Stimulated activated CD4-positive, alpha-beta T cell treated with anti-CD3 and anti-CD28 coated beads, Interleukin-4, amount 100 ng/mL, for 1 hour (primary cell): ENCODE results near the gene KCNA5.

Source experiments
- DNase-seq: peaks from one replicate; pipeline ENCODE4 v3.0.0-alpha.2; 2020

KCNA5 gene

DNA sequence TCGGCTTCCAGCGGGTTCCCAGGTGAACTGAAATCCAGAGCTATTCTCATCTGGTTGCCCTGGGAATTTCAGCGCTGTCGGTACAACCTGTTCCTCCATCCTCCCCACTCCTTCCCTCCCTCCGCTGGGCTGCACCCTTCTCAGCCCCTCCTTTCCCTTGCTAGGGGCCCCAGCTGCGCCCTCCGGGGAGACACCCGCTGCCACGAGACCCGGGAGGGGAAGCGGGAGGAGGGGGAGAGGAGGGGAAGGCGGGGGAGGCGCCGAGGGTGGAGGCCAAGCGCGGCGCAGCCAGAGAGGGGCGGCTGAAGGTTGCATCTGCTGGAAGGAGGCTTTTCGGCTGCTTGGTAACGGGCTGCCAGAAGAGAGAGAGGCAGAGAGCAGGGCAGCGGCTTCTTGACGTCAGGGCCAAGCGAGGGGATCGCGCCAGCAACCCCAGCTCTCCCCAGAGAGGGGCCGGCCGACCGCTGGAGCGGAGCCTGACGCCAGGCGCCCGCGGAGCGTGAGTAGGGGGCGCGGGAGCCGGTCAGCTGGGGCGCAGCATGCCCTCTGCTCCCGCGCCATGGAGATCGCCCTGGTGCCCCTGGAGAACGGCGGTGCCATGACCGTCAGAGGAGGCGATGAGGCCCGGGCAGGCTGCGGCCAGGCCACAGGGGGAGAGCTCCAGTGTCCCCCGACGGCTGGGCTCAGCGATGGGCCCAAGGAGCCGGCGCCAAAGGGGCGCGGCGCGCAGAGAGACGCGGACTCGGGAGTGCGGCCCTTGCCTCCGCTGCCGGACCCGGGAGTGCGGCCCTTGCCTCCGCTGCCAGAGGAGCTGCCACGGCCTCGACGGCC, at the start of gene KCNA5:
Gene KCNA5, plus strand, starts transcription at position 291 of the 831 bp plus-strand sequence. Its CDS starts 269 bp downstream, at position 560.
- no peak for DNase-seq

DNA sequence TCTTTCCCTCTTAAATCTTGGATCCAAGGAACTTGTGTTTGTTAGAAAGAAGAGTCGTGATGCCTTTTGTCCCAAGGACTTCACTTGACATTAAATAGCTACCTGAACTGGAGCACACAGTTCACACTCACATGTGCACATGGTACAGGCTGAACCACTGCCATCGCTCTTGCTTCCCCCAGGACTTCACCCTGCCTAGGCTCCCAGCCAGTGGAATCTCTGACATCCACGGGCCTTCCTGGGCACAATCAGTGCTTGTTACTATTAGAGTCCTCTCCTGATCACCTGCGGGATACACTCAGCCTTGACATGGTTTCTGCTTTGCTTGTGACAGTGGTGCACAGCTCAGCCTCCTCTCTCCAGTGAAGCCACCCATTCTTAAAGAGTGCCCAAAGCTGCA, 49.1 kb upstream of the KCNA5 start:
- DNase-seq = no peak

DNA sequence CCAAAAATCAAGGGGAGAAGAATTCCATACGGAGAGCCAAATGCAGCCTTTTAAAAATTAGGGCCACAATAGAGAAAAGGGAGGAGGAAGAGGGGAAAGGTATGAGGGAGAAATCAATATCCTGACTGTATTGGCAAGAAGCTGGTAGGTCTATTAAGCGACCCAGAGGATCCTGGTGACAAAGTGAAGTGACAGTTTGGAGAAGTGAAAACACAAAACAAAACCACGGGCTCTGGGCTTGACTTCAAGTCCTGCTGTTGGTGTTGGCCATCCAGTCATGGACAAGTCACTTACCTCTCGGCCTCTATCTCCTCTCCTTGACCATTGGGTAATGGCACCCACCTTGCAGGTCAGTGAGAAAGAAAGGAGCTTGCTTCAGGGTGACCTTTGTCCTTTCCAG, 47.0 kb upstream of the KCNA5 start:
- no peak for DNase-seq

DNA sequence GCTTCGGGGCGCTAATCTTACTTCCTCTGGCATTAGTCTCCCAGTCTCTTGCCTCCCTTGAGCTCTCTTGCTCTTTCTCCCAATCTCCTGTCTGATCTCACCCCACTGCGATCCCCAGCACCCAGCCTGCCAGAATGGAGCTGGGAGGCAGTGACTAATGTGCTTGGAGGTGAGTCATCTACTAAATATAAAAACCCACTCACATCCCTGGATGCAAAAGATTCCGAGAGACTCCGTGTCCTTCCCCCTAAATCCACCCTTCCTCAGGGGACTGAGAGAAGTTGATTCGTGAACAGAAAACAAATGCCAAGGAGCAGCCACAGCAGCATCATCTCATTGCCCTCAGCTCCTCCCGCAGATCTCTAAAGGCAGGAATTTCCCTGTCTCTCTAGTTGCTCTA, 45.7 kb upstream of the KCNA5 start:
- DNase-seq = no peak

DNA sequence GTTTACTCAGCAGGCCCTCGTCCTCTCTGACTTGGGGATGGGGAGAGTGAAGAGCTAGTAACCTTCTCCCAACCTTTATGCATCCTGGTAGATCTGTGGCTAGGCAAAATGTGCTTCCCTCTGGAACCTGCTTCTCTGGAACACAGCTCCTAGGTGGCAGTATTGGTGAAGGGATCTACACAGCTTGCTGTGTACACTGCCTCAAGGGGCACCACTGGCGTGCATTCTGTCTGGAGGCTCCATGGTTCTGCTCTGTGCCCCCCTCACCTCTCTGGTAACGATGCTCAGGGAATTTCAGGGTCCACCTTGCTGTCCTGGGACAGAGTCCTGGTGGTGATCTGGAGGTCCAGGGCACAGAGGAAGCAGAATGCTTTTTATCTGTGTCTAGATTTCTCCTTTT, 43.5 kb upstream of the KCNA5 start:
- no peak for DNase-seq

DNA sequence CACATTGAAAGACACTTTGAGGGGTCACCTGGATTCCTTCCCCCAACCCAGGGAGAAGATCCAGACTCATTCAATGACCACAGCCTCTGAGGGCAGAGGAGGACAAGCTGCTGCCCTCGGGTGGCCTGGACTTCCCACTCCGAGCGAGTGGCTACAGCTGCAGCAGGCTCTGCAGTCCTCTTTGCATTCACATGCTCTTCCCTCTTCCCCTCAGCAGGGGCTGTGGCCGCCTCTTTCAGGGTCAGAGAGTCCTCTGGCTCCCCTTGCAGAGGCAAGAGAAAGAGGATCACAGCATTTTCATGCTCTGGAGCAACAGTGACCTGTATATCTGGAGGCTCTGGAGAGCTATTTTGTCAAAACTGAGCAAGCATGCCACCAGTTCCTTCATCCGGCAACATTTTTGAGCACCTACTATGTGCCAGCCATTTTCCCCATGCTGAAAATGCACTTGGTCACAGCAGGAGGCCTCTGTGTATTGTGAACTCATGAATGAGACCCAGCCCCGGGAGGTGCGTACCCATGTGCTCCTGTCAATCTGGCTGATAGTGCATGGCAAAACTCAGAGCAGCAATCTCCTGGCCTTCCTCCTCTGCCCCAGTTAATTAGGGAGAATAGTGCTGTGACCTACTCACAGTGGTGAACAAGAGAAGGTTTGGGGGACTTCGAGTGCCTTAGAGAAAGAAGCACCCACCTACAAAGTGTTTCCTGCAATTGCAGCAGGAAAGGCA, 42.9 kb upstream of the KCNA5 start:
- DNase-seq = no peak

DNA sequence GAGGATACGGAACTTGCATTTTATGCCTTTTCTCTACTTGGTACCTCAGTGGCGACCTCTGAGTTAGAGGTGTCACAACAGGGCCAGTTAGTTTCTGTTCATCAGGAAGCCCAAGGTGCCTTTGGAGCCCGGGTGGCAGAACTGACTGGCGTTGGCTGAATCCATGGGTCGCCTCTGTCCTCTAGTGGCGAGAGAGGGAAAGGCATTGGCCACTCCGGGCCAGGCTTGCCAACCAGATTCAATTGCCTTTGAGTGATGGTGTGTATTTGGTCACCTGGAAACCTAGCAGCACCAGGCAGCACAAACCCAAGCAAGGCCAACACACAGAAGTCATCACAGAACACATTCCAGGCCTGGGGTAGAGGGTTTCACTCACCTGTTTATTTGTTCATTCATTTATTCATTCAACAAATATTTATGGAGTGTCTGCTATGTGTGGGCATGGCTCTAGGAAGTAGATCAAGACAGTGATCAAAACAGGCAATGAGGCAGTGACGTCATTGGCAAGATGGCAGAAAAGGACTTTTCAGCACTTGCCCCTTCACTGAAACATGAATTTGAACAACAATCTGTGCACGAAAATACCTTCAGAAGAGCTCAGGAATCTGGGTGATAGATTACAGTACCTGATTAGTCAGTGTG, 40.5 kb upstream of the KCNA5 start:
- DNase-seq = peak; percentile 16

DNA sequence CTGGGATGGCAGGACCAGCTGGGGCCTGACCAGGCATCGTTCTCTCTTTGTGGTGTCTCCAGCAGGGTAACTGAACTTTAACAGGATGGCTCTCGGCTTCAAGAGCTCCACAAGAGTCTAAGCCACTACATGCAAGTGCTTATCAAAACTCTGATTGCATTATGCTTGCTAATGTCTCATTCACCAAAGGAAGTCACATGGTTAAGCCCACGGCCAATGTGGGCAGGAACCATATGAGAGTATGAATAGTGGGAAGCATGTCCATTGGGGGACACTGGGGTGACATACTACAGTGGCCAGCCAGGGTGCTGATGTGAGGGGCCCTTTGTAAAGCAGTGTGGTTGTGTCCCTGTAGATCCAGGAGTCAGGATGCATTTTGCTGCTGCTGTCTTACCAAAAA, 35.0 kb upstream of the KCNA5 start:
- no peak for DNase-seq

DNA sequence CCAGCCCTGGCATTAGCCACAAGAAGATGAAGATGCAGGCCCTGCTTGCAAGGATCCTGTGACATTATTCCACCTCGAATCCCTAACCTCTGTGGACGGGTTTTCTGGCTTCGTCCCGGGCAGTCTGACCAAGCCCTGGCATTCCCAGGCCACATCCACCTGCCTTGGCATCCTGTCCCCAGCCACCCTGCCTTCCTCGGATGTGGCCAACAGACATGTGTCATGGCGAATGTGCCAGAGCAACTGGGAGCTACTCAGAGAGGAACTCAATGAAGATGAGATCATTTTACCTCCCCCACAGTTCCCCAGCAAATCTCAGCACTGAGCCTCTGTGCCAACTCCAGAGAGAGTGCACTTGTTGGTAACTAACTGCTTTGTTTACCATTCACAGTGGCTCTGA, 33.5 kb upstream of the KCNA5 start:
- no peak for DNase-seq

DNA sequence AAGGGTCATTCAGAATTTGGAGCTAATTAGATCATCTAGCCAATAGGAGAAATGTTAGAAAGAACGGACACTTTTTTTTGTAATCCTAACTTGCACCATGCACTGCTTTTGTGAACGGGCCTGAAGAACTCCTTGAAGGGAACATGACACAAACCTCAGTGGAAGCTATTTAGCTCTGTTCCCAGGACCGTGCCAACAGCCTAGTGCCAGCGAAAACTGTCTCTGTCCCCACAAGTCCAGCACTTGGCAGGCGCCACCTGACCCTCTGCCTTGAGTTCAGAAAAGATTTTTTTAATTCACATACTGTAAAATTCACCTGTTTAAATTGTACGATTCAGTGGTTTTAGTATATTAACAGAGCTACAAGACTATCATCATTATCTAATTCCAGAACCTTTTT, 31.3 kb upstream of the KCNA5 start:
- DNase-seq = no peak

DNA sequence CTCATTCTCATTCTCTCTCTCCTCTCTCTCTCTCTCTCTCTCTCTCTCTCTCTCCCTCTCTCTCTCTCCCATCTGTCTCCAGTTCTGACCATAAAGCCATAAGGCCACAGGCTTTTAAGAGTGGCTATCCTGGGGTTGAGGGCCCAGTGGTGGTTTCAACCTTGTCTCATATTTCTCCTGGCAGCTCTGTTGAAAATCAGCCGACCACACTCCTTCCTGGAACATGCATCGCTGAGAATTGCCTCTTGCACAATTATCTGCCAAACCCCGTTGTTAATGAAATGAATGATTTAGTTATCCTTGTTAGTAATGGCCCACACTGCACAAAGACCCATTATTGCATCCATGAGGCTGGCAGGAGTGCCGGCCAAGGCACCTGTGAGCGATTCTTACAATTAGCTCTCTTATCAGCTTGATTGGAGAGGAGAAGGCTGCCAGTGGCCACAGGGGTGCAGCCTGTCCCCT, 30.4 kb upstream of the KCNA5 start:
- no peak for DNase-seq

DNA sequence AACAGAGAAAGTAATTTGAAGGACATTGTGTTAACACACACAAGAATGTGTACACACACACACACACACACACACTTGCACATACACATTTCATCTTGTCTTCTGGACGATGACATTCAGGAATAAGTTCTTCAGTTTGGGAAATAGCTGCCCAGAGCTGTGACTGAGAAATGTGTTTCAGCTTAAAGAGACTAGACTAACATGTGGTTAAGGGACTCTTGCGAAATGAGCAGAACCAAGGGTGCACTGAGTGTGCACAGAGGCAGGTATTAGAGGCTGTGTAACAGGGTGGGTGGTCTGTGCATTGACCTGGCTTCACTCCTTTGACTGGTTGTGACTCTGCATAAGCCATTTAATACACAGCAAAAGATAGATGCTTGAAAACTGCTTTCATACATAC, 29.4 kb upstream of the KCNA5 start:
- DNase-seq = no peak

DNA sequence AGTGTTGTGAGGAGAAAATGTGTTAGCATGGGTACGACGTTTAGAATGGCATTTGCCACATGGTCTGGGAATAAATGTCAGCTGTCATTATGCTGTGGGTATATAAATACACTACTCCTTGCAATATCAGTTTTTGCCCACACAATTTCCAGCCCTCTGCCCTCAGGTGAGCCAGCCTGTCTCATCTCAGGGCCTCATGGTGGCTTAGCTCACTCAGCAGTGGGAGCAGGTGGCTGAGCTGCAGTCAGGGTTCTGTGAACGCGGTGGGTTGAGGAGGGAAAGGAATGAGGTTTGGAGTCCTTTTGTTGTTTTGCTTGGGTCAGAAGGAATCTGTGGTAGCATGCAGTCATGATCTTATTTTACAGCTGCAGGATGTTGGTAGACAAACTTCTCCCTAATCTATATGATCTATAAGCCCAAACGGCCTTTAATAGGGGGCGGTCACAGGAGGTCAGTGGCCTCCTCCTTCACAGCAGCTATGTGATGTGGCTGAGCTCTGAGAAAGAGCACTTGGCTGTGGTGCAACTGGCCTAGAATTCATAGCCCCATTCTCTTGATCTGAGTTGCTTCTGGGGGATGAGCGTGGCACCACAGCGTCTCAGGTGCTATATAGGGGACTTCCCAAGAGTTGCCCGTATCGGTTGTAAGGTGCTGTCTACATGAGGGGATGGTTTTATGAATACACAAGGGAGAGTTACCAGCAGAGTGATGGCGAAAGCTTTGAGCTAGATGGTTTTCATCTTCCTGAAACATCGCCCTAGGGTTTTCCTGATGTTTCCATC, 27.8 kb upstream of the KCNA5 start:
- DNase-seq = no peak

DNA sequence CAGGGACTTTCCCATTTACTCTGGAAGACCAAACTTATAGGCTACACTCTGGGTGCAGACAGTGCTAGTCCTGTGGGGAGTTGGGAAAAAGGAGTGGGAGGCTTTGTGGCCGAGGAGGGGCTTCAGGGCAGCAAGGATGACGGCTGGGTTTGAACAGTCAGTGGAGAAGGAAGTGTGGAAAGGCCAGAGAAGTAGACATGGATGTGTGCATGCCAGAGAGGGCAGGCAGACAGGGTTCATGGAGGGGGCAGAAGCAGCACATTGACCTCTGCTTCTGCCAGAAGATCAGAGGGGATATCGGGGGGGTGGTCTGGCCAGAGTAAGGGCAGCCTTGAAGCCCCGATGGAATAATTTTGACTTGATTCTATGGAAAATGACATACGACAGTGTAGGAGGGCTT, 27.2 kb upstream of the KCNA5 start:
- no peak for DNase-seq

DNA sequence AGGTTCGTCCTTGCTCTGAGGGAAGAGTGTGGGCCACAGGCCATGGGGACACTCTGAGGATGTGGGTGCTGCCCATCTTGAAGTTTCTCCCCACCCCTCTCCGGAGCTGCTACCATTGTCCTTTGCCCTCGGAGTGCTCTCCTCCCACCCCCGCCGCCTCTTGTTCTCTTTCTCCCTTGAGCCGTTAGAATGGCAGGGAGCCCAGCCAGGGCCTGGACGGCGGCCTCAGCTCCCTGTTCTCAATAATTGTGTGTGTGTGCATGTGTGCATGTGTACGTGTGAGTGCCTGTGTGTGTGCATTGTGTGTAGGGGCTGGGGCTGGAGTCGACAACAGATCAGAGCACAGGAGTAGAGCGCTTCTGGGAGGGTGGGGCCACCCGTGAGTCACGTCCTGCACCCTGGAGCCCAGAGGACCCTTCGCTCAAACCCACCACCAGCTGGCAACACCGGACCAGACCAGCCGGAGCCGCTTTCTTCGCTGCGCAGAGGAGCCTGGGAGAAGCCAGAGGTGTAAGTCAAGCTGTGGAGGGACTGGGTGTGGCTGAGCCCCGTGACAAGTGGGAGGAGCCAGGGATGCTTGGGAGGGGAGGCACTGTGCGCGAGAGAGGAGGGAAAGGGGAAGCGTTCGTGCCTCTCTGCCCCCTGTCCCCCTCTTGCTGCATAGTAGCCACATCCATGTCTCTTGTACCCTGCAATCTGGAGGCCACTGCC, 25.9 kb upstream of the KCNA5 start:
- no peak for DNase-seq

DNA sequence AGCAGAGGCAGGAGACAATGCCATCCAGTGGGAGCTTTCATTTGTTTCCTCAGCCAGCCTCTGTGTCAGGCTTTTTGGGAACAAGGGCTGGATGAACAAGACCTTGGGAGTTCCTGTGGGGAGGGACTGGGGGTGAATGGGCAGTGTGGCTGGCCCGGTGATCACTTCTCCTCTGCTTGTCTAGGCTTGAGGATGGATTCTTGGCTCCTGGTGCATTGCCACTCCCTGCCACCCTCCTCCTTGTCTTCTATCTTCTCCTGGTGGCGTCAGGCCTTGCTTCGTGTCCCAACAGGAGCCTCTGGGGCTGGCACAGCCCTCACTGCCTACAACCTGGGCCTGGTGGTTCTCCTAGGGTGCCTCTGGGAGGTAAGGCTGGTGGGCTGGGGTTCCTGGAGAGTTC, 25.0 kb upstream of the KCNA5 start:
- DNase-seq = no peak

DNA sequence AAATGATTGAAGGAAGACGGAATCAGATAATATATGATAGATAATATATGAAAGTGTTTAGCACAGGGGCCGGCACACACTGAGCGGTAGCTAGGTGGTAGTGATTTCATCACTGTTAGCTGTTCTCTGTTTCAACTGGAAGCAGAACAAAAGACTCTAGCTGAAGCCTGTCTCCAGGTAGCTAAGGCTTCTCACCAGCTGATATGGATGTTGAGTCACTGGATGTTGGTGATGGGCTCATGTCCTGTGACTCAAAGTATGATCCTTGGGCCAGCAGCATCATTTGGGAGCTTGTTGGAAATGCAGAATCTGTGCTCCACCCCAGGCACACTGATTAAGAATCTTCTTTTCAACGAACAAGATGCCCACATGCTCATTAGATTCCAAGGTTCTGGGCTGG, 21.7 kb upstream of the KCNA5 start:
- no peak for DNase-seq

DNA sequence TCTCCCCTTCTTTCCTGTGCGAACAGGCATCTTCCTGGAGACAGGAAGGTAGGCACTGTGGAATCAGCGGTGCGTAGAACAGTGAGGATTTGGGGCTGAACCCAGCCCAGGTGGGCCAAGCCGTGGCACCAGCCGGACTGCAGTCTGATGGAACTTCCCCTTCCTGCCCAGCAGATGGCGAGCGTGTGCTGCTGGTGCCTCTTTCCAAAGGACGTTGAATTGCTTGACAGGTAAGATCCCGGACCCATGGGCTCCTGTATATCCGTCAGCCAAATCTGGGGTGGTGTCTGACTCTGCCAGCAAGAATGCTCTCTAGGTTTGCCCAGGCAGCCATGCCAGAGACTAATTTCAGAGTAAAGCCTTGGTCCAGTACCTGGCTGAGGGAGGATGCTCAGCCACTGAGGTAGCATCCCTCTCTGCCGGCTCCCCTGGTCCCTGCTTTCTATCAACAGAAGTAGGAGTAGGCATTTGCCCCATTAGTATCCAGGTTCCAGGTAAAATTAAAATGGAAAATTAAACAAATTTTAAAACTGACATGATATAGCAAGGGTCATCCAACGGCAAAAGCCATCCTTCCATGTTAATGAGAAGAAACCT, 21.1 kb upstream of the KCNA5 start:
- peak; percentile 41 for DNase-seq

DNA sequence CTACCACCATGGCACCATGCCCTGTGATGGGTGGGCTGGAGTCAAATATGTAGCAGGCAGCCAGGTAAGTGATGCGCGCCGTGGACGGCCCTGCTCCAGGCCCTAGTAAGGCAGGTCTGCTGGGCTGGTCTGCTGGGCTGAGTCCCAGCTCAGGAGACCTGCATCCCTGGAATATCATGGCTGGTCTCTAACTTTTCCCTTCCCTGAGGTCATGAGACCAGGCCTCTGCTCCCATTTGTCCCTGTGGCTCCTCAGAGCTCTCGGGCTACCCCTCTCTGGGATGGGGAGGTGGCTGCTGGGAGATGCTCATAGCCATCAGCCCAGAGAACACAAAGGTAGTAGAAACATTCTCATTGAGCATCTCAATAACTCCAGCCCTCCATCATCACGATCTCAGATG, 19.8 kb upstream of the KCNA5 start:
- no peak for DNase-seq

DNA sequence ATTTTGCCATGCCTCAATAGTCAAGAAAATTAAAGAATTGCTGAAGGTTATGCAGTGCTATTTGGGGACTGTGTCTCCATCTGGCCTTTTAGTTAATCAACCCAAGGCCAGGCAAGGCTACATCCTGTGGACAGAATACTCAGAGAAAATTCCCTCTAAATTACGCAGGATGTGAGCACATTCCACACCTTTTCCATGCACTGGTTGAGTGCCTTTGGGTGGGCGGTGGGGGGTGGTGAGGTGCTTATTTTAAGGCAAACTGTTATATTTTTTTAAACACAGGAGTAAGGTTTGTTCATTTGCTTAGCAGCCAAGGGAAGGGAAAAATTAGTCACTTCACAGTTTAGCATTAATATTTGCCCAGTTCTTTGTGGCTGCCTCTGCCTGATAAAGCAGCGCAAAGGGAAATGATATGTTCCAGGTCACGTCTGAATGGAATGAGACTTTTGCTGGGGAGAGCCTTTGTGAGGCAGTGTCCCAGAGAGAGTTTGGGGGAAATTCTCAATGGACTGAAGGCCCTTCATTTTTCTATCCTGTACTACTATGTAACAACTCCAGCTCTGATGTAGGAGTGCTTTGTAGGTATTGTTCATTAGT, 17.2 kb upstream of the KCNA5 start:
- DNase-seq = no peak

DNA sequence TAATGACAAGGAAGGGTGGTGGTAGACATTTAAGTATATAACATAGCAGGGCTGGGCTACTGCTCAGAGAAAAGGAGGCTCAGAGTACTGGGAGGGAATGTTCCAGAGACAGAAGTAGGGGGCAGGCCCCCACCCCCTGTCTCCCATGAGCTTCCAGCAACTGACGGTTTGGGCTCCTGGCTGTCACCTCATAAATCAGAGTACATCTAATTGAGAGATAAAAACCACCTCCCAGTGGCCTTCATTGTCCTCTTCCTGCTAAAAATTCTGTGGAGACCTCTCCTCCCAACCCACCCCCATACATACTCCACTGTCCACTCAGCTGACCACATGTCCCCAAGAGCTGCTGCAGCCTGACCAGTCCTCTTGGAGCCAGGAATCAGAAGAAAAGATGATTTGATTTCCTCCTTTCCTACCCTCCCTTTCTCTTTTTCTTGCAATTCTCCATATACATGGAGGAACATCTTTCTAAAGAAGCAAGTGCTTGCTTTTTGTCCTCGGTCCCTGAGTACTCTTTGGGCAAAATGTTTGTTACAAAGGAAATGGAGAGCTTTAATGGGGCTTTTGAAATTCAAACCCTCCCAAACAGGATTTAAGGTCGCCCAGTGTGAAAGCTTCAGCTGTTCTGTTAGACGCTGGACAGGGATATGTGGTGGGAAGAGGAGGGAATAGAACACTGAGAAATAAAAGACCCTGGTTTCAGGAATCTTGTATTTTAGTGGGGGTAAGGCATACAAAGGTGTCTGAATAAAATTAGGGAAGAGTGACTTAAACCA, 16.4 kb upstream of the KCNA5 start:
- no peak for DNase-seq
